DOHH2 (cell line): Measurements from ENCODE around the gene BNC2.

Source experiments
- H3F3A ChIP-seq: fragments of 200-600 bp; sonication (generic), shearing (Covaris generic); 2 replicates; pipeline ENCODE4 v1.6.0; 2016; ENCODE audit warnings: antibody characterized with exemption, mild to moderate bottlenecking; ENCODE audit not compliant: control insufficient read depth, insufficient read depth
- H3K27ac ChIP-seq: fragments of 200-600 bp; sonication (generic); 2 replicates; pipeline ENCODE4 v1.5.1; 2014; ENCODE audit warnings: low read depth, mild to moderate bottlenecking, low read length, moderate library complexity
- H3K27me3 ChIP-seq: fragments of 200-600 bp; sonication (generic); 2 replicates; pipeline ENCODE4 v1.6.1; 2014; ENCODE audit warnings: mild to moderate bottlenecking, low read length, mixed read lengths; ENCODE audit not compliant: control insufficient read depth
- H3K36me3 ChIP-seq: fragments of 200-600 bp; sonication (generic); 2 replicates; pipeline ENCODE4 v1.6.1; 2014; ENCODE audit warnings: mild to moderate bottlenecking, low read length, moderate library complexity, mixed read lengths; ENCODE audit not compliant: control insufficient read depth
- H3K4me1 ChIP-seq: fragments of 200-600 bp; sonication (generic); 2 replicates; pipeline ENCODE4 v1.6.1; 2014; ENCODE audit warnings: mild to moderate bottlenecking, low read length, mixed read lengths; ENCODE audit not compliant: control insufficient read depth
- H3K4me2 ChIP-seq: fragments of 200-600 bp; sonication (generic); 2 replicates; pipeline ENCODE4 v1.6.0; 2014; ENCODE audit warnings: mild to moderate bottlenecking, low read length, moderate library complexity
- H3K4me3 ChIP-seq: fragments of 200-600 bp; sonication (generic); 2 replicates; pipeline ENCODE4 v1.5.1; 2014; ENCODE audit warnings: mild to moderate bottlenecking, low read length, mixed read lengths
- H3K79me2 ChIP-seq: fragments of 200-600 bp; sonication (generic); 2 replicates; pipeline ENCODE4 v1.6.1; 2014; ENCODE audit warnings: mild to moderate bottlenecking, low read length, mixed read lengths; ENCODE audit not compliant: control insufficient read depth
- H3K9me2 ChIP-seq: fragments of 200-600 bp; sonication (generic); replicated peaks from 2 replicates; pipeline ENCODE4 v1.6.1; 2014; ENCODE audit warnings: mild to moderate bottlenecking, low read length, mixed read lengths; ENCODE audit not compliant: control insufficient read depth
- H3K9me3 ChIP-seq: fragments of 200-600 bp; sonication (generic); 2 replicates; pipeline ENCODE4 v1.6.1; 2014; ENCODE audit warnings: antibody characterized with exemption, low read length, mixed read lengths; ENCODE audit not compliant: control insufficient read depth, insufficient read depth
- H4K20me1 ChIP-seq: fragments of 200-600 bp; sonication (generic); 2 replicates; pipeline ENCODE4 v1.6.0; 2014; ENCODE audit warnings: low read depth, mild to moderate bottlenecking, antibody characterized with exemption, low read length, moderate library complexity; ENCODE audit not compliant: control insufficient read depth, insufficient read depth
- CTCF ChIP-seq: fragments of 200-600 bp; sonication (generic); IDR thresholded peaks from one replicate; pipeline ENCODE4 v1.5.1; 2014; ENCODE audit warnings: antibody characterized with exemption, mild to moderate bottlenecking, low read depth, low read length; ENCODE audit not compliant: poor library complexity, severe bottlenecking
- EZH2phosphoT487 ChIP-seq: fragments of 200-600 bp; sonication (generic); IDR thresholded peaks from 2 replicates; pipeline ENCODE4 v1.6.1; 2017; ENCODE audit warnings: borderline replicate concordance, mild to moderate bottlenecking, antibody characterized with exemption, low read length, moderate library complexity, mixed read lengths

Gene BNC2

GRCh38 chr9:16450578-16450977, 419.9 kb downstream of the BNC2 start:
- H3K79me2 ChIP-seq: no peaks in the 10 kb centered on the region
- no peaks in the 10 kb centered on the region for H3K27me3 ChIP-seq
- H3K4me2 ChIP-seq: no peak overlapping the region
- no peak overlapping the region for H3K27ac ChIP-seq
- H4K20me1 ChIP-seq: no peaks in the 10 kb centered on the region
- no peaks in the 10 kb centered on the region for H3K9me2 ChIP-seq
- no peaks in the 10 kb centered on the region for H3K9me3 ChIP-seq
- no peaks in the 10 kb centered on the region for H3K36me3 ChIP-seq
- H3K4me3 ChIP-seq: no peak overlapping the region
- no peak for TF ChIP-seq CTCF
- no peak for TF ChIP-seq EZH2phosphoT487
- no peaks in the 10 kb centered on the region for H3F3A ChIP-seq
- no peaks in the 10 kb centered on the region for H3K4me1 ChIP-seq

GRCh38 chr9:16450043-16450442, 420.4 kb downstream of the BNC2 start:
- Histone ChIP-seq H3K36me3 (no peaks in the 10 kb centered on the region), H3K9me2 (no peaks in the 10 kb centered on the region), H3K79me2 (no peaks in the 10 kb centered on the region), H3K4me3 (no peak overlapping the region), H3K4me1 (no peaks in the 10 kb centered on the region), H3F3A (no peaks in the 10 kb centered on the region), H3K27me3 (no peaks in the 10 kb centered on the region), H3K9me3 (no peaks in the 10 kb centered on the region), H4K20me1 (no peaks in the 10 kb centered on the region), H3K4me2 (no peak overlapping the region), H3K27ac (no peak overlapping the region)
- no peak for TF ChIP-seq EZH2phosphoT487
- no peak for TF ChIP-seq CTCF

GRCh38 chr9:16449076-16449730, 421.3 kb downstream of the BNC2 start:
- Histone ChIP-seq H3K4me1 (no peaks in the 10 kb centered on the region), H3K36me3 (no peaks in the 10 kb centered on the region), H3F3A (no peaks in the 10 kb centered on the region), H3K79me2 (no peaks in the 10 kb centered on the region), H3K9me2 (no peaks in the 10 kb centered on the region), H4K20me1 (no peaks in the 10 kb centered on the region), H3K4me3 (no peak overlapping the region), H3K9me3 (no peaks in the 10 kb centered on the region), H3K27ac (no peak overlapping the region), H3K27me3 (no peaks in the 10 kb centered on the region), H3K4me2 (no peak overlapping the region)
- TF ChIP-seq EZH2phosphoT487 (no peak), CTCF (no peak)

- Histone ChIP-seq H4K20me1 (no peaks in the 10 kb centered on the region), H3K36me3 (no peaks in the 10 kb centered on the region), H3K9me3 (no peaks in the 10 kb centered on the region), H3F3A (no peaks in the 10 kb centered on the region), H3K4me1 (no peaks in the 10 kb centered on the region), H3K9me2 (no peaks in the 10 kb centered on the region), H3K4me3 (no peak overlapping the region), H3K79me2 (no peaks in the 10 kb centered on the region), H3K4me2 (no peak overlapping the region), H3K27ac (no peak overlapping the region), H3K27me3 (no peaks in the 10 kb centered on the region)
- no peak for TF ChIP-seq CTCF
- no peak for TF ChIP-seq EZH2phosphoT487
Observed at GRCh38 chr9:16447946-16448345, 422.5 kb downstream of the BNC2 start.
